CD4-positive, alpha-beta memory T cell (primary cell): ENCODE data around the gene ABCD1. TPM values are rescaled to one million over a fixed set of nuclear protein-coding genes. Genes with fewer than 3 reads are reported as not detected.

Experiments
- CTCF ChIA-PET: fragments of 350-600 bp; sonication (Branson Sonifier 250); formaldehyde crosslinking; loops from one replicate; lab custom pipeline; 2021; ENCODE audit warnings: inconsistent platforms; ENCODE audit not compliant: partially characterized antibody; lab: Charles Lee
- POLR2A ChIA-PET: fragments of 350-600 bp; sonication (Branson Sonifier 250); formaldehyde crosslinking; loops from one replicate; lab custom pipeline; 2021; ENCODE audit not compliant: partially characterized antibody; lab: Charles Lee
- DNase-seq, 5 donors: peaks; one replicate each; pipeline versions ENCODE4 v3.0.0 to v3.0.0-alpha.2; 2020 to 2022; ENCODE audit warnings: mixed read lengths in 1 of 5
- H3K27ac ChIP-seq: one replicate; pipeline ENCODE4 v1.7.0; 2013; ENCODE audit warnings: low read depth, low read length
- H3K27me3 ChIP-seq: 2 replicates; pipeline ENCODE4 v1.7.0; 2013; ENCODE audit warnings: mild to moderate bottlenecking, low read length, moderate library complexity; ENCODE audit not compliant: insufficient read depth
- H3K36me3 ChIP-seq: 2 replicates; pipeline ENCODE4 v1.7.0; 2013; ENCODE audit warnings: mild to moderate bottlenecking, low read length, moderate library complexity; ENCODE audit not compliant: insufficient read depth
- H3K4me1 ChIP-seq: 2 replicates; pipeline ENCODE4 v1.7.0; 2013; ENCODE audit warnings: mild to moderate bottlenecking, low read length, moderate library complexity; ENCODE audit not compliant: insufficient read depth
- H3K4me3 ChIP-seq, 2 donors: one replicate each; pipeline ENCODE4 v1.7.0; 2013; ENCODE audit warnings: low read length in 2 of 2, mild to moderate bottlenecking in 1 of 2
- H3K9me3 ChIP-seq, 2 donors: one replicate each; pipeline ENCODE4 v1.7.0; 2013; ENCODE audit warnings: low read length in 2 of 2, control low read depth in 1 of 2; ENCODE audit not compliant: control insufficient read depth in 1 of 2
- H3K27ac Mint-ChIP-seq, 7 donors: one replicate each; pipeline ENCODE4 v1.8.0; 2020 to 2021; ENCODE audit warnings: mixed read lengths in 7 of 7, mild to moderate bottlenecking in 6 of 7, inconsistent platforms in 3 of 7, moderate library complexity in 3 of 7
- H3K27me3 Mint-ChIP-seq, 2 donors: one replicate each; pipeline ENCODE4 v1.8.0; 2020 to 2021; ENCODE audit warnings: mixed read lengths in 2 of 2
- H3K36me3 Mint-ChIP-seq, 2 donors: one replicate each; pipeline ENCODE4 v1.8.0; 2020 to 2021; ENCODE audit warnings: mixed read lengths in 2 of 2, inconsistent platforms in 1 of 2, mild to moderate bottlenecking in 1 of 2
- H3K4me1 Mint-ChIP-seq, 4 donors: one replicate each; pipeline ENCODE4 v1.8.0; 2020 to 2021; ENCODE audit warnings: mixed read lengths in 4 of 4, mild to moderate bottlenecking in 1 of 4
- H3K4me3 Mint-ChIP-seq, 8 donors: one replicate each; pipeline ENCODE4 v1.8.0; 2020 to 2021; ENCODE audit warnings: mixed read lengths in 8 of 8, mild to moderate bottlenecking in 7 of 8, moderate library complexity in 6 of 8, inconsistent platforms in 3 of 8
- H3K9me3 Mint-ChIP-seq, 8 donors: one replicate each; pipeline ENCODE4 v1.8.0; 2020 to 2021; ENCODE audit warnings: mixed read lengths in 8 of 8, mild to moderate bottlenecking in 5 of 8, inconsistent platforms in 3 of 8, moderate library complexity in 1 of 8
- intact Hi-C: fragments of 100-400 bp; cut with micrococcal nuclease; formaldehyde crosslinking; loops from one replicate; pipeline ENCODE4 v1.15.1; 2023
- polyA plus RNA-seq, 2 donors: library from polyadenylated mRNA; unstranded; fragments of 300-500 nt; fragmentation: Illumina TruSeq; gene quantifications; one replicate each; pipeline ENCODE4 v1.2.3, GENCODE V29; 2021
- total RNA-seq, 2 experiments: library from RNA; stranded (reverse); gene quantifications; one replicate each; pipeline ENCODE4 v1.2.3, GENCODE V29; 2021

ABCD1 gene
- total and polyA plus RNA-seq, 4 experiments from 2014 or later: 1.7 to 6.8 (median 4.9) TPM

DNA sequence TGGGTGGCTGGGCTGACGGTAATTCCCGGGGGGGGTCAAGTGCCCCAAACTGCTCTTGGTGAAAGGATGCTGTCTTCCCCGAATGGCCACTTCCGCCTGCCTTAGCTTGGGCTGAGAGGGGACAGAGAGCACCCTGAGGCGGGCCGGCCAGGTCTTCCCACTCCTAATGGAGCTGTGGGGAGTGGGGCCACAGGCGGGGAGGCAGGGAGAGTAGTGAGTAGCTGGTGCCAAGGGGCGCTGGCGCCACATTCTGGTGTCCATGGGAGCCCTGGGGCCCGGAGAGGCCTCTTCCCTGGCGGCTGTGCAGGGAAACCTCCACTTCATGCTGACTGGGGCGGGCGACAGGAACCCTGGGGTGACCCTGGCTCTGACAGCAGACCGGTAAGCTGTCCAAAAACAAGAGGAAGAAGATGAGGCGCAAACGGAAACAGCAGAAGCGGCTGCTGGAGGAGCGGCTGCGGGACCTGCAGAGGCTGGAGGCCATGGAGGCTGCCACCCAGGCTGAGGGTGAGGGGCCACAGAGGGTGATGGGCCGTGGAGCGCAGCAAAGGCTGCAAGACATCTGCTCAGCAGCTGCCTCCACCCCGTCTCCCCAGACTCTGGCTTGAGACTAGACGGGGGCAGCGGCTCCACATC, 58.8 kb downstream of the ABCD1 start:
- Histone ChIP-seq H3K4me3 (no peak overlapping the region), H3K36me3 (no peaks in the 10 kb centered on the region), H3K9me3 (no peaks in the 10 kb centered on the region), H3K4me1 (no peaks in the 10 kb centered on the region), H3K27me3 (no peaks in the 10 kb centered on the region), H3K27ac (no peak overlapping the region)
- no peak for DNase-seq
- no peaks in the 10 kb centered on the region for H3K9me3 Mint-ChIP-seq
- H3K27me3 Mint-ChIP-seq: peaks cover 3 to 6% of the 10 kb centered on the region in 2 donors
- ChIA-PET POLR2A (no interaction called here), CTCF (no interaction called here)
- peaks cover 4 to 10% of the 10 kb centered on the region in 2 donors for H3K36me3 Mint-ChIP-seq
- H3K27ac Mint-ChIP-seq: no peak overlapping the region
- intact Hi-C loops: no loop called here
- H3K4me1 Mint-ChIP-seq: peaks cover 0 to 7% (median 4%) of the 10 kb centered on the region in 4 donors
- H3K4me3 Mint-ChIP-seq: no peak overlapping the region

DNA sequence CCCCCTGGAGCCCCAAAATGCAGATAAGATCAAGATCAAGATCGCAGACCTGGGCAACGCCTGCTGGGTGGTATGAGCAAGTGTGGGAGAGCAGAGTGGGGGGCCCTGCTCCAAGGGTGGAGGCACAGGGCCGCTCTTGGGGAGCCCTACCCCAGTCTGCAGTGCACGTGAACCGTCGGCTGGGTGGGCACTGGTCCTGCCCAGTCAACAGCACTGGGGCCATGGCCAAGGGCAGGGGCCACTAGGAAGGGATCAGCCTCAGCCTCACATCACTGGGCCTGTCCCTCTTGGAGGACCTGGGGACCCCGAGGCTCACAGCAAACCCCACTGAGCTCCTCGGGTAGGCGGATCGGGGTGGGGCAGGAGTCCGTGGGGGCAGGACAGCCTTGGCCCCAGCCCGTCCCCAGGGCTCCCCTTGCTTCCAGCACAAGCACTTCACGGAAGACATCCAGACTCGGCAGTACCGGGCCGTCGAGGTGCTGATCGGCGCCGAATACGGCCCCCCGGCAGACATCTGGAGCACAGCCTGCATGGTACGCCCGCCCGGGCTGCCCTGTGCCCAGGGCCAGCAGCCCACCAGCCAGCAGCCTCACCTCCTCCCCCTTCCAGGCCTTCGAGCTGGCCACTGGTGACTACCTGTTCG, 59.8 kb downstream of the ABCD1 start:
- Histone ChIP-seq H3K27ac (no peak overlapping the region), H3K9me3 (no peaks in the 10 kb centered on the region), H3K4me1 (no peaks in the 10 kb centered on the region), H3K4me3 (no peak overlapping the region), H3K27me3 (no peaks in the 10 kb centered on the region), H3K36me3 (no peaks in the 10 kb centered on the region)
- ChIA-PET POLR2A (no interaction called here), CTCF (no interaction called here)
- Mint-ChIP-seq H3K36me3 (peaks cover 4 to 14% of the 10 kb centered on the region in 2 donors), H3K4me3 (no peak overlapping the region), H3K4me1 (peaks cover 0 to 7% (median 4%) of the 10 kb centered on the region in 4 donors), H3K9me3 (no peaks in the 10 kb centered on the region), H3K27ac (no peak overlapping the region), H3K27me3 (peaks cover 3 to 6% of the 10 kb centered on the region in 2 donors)
- intact Hi-C loops: no loop called here
- DNase-seq: no peak

DNA sequence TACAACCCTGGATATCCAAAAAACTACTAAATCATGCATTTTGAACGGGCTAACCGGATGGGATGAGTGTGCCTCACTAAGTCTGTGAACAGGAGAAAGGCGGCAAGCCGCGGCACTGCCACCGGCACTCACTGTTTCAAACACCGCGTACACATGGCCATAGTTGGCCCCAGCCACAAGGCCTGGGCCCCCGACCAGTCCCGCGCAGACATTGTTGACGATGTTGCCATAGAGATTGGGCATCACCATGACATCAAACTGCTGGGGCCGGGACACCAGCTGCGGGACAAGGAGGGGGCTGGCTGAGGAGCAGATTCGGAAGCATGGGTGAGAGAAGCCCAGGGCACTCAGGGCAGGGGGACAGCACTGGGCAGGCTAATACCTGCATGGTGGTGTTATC, 62.0 kb downstream of the ABCD1 start:
- no peak overlapping the region for H3K27ac ChIP-seq
- CTCF ChIA-PET: no interaction called here

DNA sequence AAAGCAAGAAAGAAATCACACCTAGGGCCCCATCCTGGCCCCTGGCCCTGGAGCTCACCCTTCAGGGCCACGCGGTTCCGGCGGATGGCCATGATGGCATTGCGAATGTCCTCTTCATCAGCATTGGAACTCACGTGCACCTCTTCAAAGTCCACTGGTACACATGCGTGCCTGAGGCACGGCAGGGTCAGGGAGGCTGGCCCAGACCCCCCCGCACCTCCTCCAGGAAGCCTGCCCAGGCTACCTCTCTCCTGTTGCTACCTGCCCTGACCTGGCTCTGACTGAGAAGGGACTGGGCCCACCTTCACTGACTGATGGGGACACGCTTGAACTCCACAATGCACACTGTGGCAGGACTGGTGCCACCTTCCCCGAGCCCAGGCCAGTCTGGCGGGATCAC, 65.0 kb downstream of the ABCD1 start:
- H3K9me3 Mint-ChIP-seq: peaks cover 0 to 5% (median 0%) of the 10 kb centered on the region in 8 donors
- H3K27ac ChIP-seq: no peak overlapping the region
- POLR2A ChIA-PET: no interaction called here
- H3K9me3 ChIP-seq: no peaks in the 10 kb centered on the region
- H3K4me1 ChIP-seq: peaks cover 26% of the 10 kb centered on the region
- peaks cover 4% of the 10 kb centered on the region for H3K36me3 ChIP-seq
- H3K4me1 Mint-ChIP-seq: peaks cover 6 to 18% (median 12%) of the 10 kb centered on the region in 4 donors
- no peaks in the 10 kb centered on the region for H3K27me3 Mint-ChIP-seq
- CTCF ChIA-PET: no interaction called here
- H3K27me3 ChIP-seq: no peaks in the 10 kb centered on the region
- no peak overlapping the region for H3K4me3 Mint-ChIP-seq
- peaks cover 4 to 28% of the 10 kb centered on the region in 2 donors for H3K36me3 Mint-ChIP-seq
- no peak overlapping the region for H3K4me3 ChIP-seq
- intact Hi-C loops: no loop called here
- no peak for DNase-seq
- peak overlapping the region in 1 of 7 donors; percentile 59 for H3K27ac Mint-ChIP-seq

More for the DNA sequence above, 62.0 kb downstream of the ABCD1 start:
- intact Hi-C loops: no loop called here
- Mint-ChIP-seq H3K27me3 (no peaks in the 10 kb centered on the region), H3K9me3 (peaks cover 0 to 2% (median 0%) of the 10 kb centered on the region in 8 donors), H3K4me1 (peaks cover 0 to 4% (median 2%) of the 10 kb centered on the region in 4 donors), H3K36me3 (peaks cover 4 to 17% of the 10 kb centered on the region in 2 donors), H3K4me3 (no peak overlapping the region), H3K27ac (peak overlapping the region in 1 of 7 donors; percentile 55)
- no peaks in the 10 kb centered on the region for H3K9me3 ChIP-seq
- POLR2A ChIA-PET: interaction anchor here (1.2 kb wide), 1 partner anchor 140 kb away, joined by 3 read pairs; no protein-coding TSS in a partner anchor
- H3K4me3 ChIP-seq: no peak overlapping the region
- peaks cover 7% of the 10 kb centered on the region for H3K4me1 ChIP-seq
- no peak for DNase-seq
- peaks cover 4% of the 10 kb centered on the region for H3K36me3 ChIP-seq
- H3K27me3 ChIP-seq: no peaks in the 10 kb centered on the region

DNA sequence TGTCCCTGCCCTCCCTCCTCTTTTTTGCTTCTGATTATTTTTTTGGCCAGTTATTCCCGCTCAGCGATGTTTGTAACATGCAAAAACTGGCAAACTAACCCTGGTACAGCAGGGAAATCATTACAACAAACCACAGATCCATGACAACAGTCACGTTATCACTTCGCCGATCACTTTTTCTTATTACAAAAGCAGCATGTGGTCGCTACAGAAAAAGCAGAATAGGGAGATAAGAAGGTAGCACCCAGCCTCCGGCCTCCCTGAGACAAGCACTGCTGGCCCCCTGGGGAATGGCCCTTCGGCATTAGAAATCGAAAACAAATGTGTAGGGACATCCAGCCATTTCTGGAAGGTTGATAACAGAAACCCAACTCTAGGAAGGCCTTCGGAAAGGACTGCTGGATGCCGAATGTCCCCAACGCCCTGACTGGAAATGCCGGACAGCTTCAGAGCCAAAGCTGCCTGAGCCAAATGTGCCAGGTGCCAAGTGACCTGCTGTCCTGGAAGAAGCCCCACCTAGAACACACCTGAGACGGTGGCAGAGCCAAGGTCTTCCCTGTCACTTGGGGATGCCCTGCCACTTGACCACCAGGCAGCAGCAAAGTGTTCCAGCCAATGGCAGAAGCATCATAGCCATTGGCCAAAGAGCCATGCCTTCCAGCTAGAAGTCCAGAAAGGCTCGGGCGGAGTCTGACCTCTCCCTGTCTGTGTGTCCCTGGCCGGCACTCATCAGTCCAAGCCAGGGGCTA, 66.6 kb downstream of the ABCD1 start:
- ChIA-PET CTCF (no interaction called here), POLR2A (interaction anchor here (0.8 to 2.1 kb wide), 2 partner anchors 9 to 31 kb away, joined by 3 to 4 read pairs; no protein-coding TSS in a partner anchor)
- intact Hi-C loops: no loop called here
- no peak for DNase-seq
- Mint-ChIP-seq H3K27ac (peak overlapping the region in 1 of 7 donors; percentile 33), H3K27me3 (no peaks in the 10 kb centered on the region), H3K4me1 (peaks cover 11 to 26% (median 18%) of the 10 kb centered on the region in 4 donors), H3K4me3 (peak overlapping the region in 1 of 8 donors; percentile 30), H3K36me3 (peaks cover 4 to 25% of the 10 kb centered on the region in 2 donors), H3K9me3 (peaks cover 0 to 5% (median 0%) of the 10 kb centered on the region in 8 donors)
- Histone ChIP-seq H3K36me3 (peaks cover 5% of the 10 kb centered on the region), H3K9me3 (no peaks in the 10 kb centered on the region), H3K27me3 (no peaks in the 10 kb centered on the region), H3K4me1 (peaks cover 40% of the 10 kb centered on the region), H3K27ac (no peak overlapping the region), H3K4me3 (no peak overlapping the region)

DNA sequence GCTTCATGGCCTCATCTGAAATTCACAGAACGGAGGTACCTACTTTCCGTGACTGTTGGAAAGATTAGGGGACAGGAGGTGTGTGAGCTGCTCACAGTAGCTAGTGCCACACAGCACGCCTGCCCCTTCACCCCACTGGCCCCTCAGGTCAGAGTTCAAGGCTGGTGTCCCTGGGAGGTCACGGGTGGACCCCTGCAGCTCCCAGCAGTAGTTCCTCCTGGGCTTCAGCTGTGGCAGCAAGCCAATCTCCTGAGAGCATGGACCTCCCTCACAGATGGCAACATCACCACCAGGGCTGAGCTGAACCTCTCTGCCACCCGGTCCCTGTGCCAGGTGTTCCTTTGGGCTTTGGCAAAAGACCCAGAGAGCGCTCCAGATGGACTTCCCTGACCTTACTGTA, 67.7 kb downstream of the ABCD1 start:
- H3K4me3 Mint-ChIP-seq: peak overlapping the region in 3 of 8 donors; percentile 23 to 93 (median 89)
- no peaks in the 10 kb centered on the region for H3K27me3 ChIP-seq
- ChIA-PET CTCF (no interaction called here), POLR2A (interaction anchor here (0.8 to 2.1 kb wide), 2 partner anchors 10 to 30 kb away, joined by 3 to 4 read pairs; no protein-coding TSS in a partner anchor)
- DNase-seq: no peak
- H3K4me3 ChIP-seq: no peak overlapping the region
- H3K27me3 Mint-ChIP-seq: no peaks in the 10 kb centered on the region
- intact Hi-C loops: no loop called here
- H3K9me3 Mint-ChIP-seq: peaks cover 0 to 5% (median 0%) of the 10 kb centered on the region in 8 donors
- peaks cover 12 to 30% (median 21%) of the 10 kb centered on the region in 4 donors for H3K4me1 Mint-ChIP-seq
- no peak overlapping the region for H3K27ac Mint-ChIP-seq
- H3K36me3 Mint-ChIP-seq: peaks cover 0 to 19% of the 10 kb centered on the region in 2 donors
- H3K9me3 ChIP-seq: no peaks in the 10 kb centered on the region
- no peak overlapping the region for H3K27ac ChIP-seq
- peaks cover 7% of the 10 kb centered on the region for H3K36me3 ChIP-seq
- H3K4me1 ChIP-seq: peaks cover 43% of the 10 kb centered on the region
